Cerebellar cortex (tissue), 1 donor: ENCODE measurements around the gene STK35.

Experiments
- DNase-seq: peaks from one replicate; pipeline ENCODE4 v3.0.0-alpha.2; 2015; ENCODE audit warnings: low spot score

STK35 gene

DNA sequence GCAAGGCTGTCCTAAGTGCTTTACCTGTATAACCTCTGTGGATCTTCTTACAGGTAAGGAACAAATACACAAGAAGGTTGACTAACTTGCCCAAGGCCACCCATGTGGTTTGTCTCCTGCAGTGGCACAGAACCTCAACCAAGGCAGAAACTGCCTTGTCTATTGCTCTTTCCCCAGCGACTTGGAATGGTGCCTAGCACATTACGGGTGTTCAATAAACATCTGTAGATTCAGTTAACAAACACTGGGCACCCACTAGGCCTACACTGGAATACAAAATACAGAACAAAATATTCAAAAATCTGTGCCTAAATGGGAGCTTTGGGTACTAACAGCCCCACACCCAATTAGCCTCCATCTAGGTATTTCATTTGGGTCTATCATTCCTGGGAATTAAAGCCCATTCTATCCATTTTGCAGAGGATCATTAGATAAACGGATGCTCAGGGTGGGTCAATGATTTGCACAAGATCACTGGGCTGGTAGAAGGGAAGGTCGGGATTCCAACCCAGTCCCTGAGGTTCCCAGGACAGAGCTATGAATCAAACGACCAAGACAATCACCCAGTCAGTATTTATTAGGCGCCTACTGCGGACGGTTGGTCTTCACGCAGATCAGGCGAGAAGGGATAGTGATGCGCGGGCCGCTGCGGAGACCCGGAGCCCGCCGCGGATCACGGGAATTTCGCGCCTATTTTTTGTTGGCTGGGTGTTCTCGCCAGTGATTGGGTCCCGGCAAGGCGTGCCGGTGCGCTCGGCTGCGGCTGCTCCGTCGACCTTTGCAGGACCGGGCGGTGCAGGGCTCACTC is at the start of gene STK35:
TSS of gene STK35 (plus strand) at position 771 of the 808 bp plus-strand sequence. CDS start 55 bp downstream, outside the sequence.
- DNase-seq: peak; percentile 14

GRCh38 chr20:2051946-2052345 is 49.7 kb upstream of the STK35 start:
- DNase-seq: no peak

DNA sequence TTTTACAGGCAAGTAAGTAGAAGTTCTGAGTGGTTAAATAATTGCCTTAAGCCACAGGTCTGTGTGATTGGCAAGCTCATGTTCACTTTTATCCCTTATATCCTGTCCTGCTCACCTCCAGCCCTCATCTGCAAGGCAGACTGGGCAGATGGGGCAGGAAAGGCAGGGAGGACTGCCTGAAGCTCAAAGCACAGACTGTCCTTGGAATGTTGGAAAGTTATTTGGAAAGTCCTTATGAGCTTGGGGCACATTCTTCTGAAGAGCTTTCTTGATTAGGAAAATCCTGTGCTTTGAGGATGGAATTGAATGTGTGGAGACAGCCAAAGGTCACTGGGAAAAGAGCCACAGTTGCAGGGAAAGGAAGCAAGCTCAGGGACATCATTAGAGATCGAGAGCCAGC is 48.9 kb upstream of the STK35 start:
- DNase-seq: no peak

DNA sequence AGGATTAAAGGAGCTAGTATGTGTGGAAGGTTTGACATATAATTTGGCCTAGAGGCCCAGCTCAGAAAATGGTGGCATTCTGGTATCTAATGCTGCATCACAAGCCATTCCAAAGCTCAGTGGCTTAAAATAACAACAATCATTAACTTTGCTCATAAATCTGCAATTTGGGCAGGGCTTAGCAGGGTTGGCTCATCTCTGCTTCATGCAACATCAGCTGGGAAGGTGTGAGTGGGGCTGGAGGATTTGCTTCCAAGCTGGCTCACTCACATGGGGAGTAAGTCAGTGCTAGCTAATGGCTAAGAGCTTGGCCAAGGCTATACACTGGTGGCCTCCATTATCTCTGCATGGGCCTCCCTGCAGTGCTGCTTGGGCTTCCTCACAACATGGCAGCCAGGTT is 48.0 kb upstream of the STK35 start:
- DNase-seq: no peak

DNA sequence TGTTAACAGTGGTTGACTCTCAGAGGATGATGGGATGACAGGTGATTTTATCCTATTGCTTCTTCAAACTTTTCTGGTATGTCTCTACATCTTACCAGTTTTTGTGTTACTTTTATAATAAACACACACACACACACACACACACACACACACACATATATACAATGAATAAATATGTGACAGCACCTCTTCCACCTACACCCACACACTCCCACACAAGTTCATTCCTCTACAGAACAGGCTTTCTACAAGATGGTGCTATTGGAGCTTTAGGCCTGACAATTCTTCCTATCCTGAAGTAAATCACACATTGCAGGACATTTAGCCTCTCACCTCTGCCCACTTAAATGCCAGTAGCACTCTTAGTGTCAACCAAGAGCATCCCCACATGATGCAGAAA is 46.7 kb upstream of the STK35 start:
- DNase-seq: no peak

GRCh38 chr20:2059411-2059810 is 42.2 kb upstream of the STK35 start:
- DNase-seq: no peak

GRCh38 chr20:2065099-2065498 is 36.5 kb upstream of the STK35 start:
- no peak for DNase-seq

DNA sequence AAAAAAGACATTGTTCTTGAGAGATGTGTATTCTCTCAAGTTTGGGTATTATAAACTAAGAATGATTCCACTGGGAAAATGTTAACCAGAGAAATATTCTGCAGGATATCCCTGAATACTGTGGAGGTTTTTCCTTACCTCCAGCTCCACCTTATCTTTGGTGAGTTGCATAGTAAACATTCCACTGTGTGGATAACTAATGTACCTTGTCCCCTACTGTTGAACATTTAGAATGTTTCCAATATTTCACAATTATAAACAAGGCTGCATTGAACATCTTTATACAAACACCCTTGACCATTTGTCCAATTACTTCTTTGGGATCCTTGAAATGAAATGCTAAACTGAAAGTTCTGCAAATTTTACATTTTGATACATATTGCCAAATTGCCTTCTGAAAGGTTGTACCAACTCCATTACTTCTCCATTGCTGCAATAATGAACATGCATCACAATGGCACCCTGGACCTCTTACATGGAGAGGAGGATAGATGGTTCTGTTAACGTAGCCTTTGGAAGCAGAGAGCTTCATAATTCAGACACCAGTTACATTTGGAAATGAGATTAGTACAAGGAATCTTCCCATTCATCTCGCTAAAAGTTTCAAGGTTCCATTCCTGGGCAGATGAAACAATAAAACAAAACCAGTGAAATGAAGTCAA is 35.0 kb upstream of the STK35 start:
- no peak for DNase-seq

DNA sequence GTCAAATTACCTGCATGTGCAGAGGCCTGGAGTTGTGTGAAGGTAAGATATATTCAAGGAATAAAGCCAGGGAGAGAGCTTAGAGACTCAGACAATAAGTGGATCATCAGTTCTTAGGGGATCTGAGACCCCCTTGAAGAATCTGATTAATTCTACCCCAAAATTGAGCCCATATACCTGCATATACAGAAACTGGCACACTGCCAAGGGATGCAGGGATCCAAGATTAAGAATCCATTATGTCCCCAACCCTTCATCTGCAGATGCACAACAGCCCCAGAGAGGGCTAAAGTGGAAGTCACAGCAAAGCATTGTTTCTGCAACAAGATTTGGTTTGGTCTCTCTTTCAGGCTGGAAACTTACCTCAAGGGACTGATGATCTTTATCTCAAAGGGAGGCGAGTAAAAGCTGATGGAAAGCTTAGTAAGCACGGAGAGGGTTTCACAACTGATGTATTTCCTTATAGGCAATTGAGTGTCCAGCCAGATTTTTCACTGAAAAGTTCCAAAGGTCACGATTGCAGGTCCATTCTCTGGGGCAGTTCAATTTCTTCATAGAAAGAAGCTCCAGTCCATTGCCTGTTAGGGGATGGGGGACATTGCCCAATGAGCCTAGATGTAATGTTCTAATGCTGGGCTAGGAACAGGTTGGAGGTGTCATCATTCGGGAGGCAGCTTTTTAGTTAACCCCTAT is 20.9 kb upstream of the STK35 start:
- no peak for DNase-seq

- no peak for DNase-seq
Observed at GRCh38 chr20:2084703-2085102, 16.9 kb upstream of the STK35 start.

GRCh38 chr20:2086177-2086979 is 15.2 kb upstream of the STK35 start:
- DNase-seq: no peak

DNA sequence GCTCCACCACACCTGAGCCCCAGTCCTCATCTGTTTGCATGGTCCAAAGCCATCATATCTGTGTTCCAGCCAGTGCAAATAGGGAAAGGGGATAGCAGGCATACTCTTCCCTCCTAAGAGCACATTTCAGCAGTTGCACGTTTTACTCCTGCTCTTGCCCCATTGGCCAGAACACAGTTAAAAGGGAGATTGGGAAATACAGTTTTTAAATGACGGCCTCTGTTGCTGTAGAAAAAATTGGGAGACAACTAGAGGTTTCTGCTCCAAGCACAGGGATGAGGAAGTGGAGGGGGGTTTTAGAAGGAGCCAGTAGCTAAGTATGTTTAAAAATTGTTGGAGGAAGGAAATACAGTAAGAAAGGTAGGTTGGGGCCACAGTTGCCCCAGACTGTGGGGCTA is 14.6 kb upstream of the STK35 start:
- no peak for DNase-seq

GRCh38 chr20:2088891-2089290 is 12.7 kb upstream of the STK35 start:
- DNase-seq: no peak

DNA sequence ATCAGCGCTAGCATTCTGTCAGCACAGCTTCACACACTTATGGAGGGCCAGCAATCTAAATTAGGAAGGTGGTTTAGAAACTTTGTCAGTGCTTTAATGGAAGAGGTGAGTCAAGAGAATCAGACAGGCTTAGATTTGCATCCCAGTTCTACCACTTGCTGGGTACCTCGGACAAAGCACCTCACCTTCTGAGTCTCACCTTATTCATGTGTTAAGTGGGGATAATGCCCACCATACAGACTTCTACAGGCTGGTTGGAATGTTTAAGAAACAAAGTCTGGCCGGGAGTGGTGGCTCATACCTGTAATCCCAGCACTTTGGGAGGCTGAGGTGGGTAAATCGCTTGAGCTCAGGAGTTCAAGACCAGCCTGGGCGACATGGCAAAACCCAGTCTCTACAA is 12.2 kb upstream of the STK35 start:
- DNase-seq: no peak

DNA sequence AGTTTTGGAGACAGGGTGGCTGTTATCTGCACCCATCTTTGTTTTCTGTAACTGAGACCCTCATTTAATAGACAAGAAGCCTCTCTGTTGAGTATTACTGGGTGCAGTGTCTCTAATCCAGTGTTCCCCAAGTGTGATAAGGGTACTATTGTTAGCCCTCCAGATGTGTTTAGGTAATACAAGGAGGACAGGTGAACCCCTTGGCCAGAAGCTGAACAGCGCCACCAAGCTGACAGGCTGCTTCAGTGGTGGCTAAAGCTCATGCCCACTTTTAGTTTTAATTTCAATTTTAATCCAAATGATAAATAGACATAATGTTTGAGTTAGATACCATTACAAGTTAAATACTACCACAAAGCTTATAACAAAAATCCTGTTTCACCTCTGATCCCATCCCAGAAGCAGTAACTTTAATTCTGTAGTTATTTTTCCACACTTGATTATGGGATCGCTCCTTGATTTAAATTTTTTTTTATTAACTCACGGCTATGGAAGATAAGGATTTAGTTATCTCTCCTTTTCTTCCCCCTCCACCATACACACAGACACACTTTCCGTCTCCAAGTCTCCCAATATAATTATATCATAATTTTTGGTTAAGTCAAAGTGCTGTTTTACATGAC is 8.4 kb upstream of the STK35 start:
- DNase-seq: peak; percentile 23

- DNase-seq: no peak
Observed at GRCh38 chr20:2093883-2094282, 7.7 kb upstream of the STK35 start.

GRCh38 chr20:2101865-2102584 is 398 bp downstream of the STK35 start:
- peak; percentile 95 for DNase-seq

GRCh38 chr20:2102585-2103460 is 1.2 kb downstream of the STK35 start:
- DNase-seq: peak; percentile 89

DNA sequence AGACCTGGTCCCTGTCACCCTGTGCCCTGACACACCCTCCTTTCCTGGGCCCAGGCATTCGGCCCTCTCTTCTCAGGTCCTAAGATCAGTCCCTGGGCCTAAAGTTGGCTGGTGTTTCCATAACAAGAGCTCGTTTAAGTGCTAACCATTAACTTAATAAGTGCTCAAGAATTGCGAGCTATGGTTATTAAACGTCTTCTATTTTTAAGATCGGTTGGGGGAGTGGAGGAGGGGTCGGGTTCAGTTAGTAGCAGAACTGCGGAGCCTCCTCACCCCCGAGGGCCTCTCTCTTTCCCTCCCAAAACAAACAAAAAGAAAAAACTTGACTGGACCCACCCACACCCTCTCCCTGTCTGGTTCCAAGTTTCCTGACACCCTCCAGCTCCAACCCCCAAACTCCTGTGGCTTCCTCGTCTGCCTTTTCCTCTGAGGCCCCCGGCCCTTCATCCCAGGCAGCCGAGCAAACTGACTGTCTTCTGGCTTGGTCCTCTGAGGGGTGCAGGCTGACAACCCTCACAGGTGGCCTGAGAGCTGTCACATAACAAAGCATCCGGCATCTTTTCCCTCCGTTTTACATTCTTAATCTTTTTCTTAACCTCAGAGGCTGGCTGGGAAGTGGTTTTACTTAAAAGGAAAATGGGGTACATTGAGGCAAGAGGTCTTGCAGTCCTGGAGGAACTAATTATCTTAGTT is 2.0 kb downstream of the STK35 start:
- DNase-seq: no peak
